Endothelial cell of umbilical vein (primary cell): ENCODE data around the gene SNX9. TPM values are rescaled to one million over a fixed set of nuclear protein-coding genes. Genes with fewer than 3 reads are reported as not detected.

Experiments used
- BruUV-seq: library from RNA; stranded (reverse); fragments of 400-500 nt; replicated peaks from 2 replicates; lab custom pipeline; 2021; lab: Mats Ljungman, UMichigan
- CTCF ChIA-PET: fragments of 300-600, 350-600 bp; sonication (Branson Sonifier 250); formaldehyde crosslinking; loops from one replicate; lab custom pipeline; 2021; ENCODE audit warnings: antibody characterized with exemption, inconsistent platforms; lab: Charles Lee
- POLR2A ChIA-PET: fragments of 300-600, 350-600 bp; sonication (Branson Sonifier 250); formaldehyde crosslinking; loops from one replicate; lab custom pipeline; 2021; ENCODE audit warnings: antibody characterized with exemption, inconsistent platforms; lab: Charles Lee
- DNase-seq: peaks from one replicate; pipeline ENCODE4 v3.0.0-alpha.2; 2011; ENCODE audit warnings: low read depth, low spot score
- FAIRE-seq: peaks from 2 replicates; lab custom pipeline; 2011; peaks lifted over from hg19 to GRCh38; lab: Jason Lieb, UNC
- H2AFZ ChIP-seq: 2 replicates; pipeline ENCODE4 v1.6.0; 2012; ENCODE audit warnings: low read depth, low read length, control low read depth, inconsistent platforms
- H3K27ac ChIP-seq: 2 replicates; pipeline ENCODE4 v1.5.1; 2011; ENCODE audit warnings: low read depth, mild to moderate bottlenecking, control low read depth, low read length, moderate library complexity; ENCODE audit not compliant: insufficient read depth
- H3K27me3 ChIP-seq, 2 experiments: 2 replicates each; pipeline versions ENCODE4 v1.6.0 to v1.6.1; 2011; ENCODE audit warnings: low read length in 2 of 2, mixed read lengths in 1 of 2; ENCODE audit not compliant: control insufficient read depth in 2 of 2, insufficient read depth in 2 of 2
- H3K36me3 ChIP-seq, 2 experiments: 2 replicates in 1 of 2; 3 replicates in 1 of 2; pipeline ENCODE4 v1.5.1; 2011; ENCODE audit warnings: low read length in 2 of 2, mild to moderate bottlenecking in 1 of 2, moderate library complexity in 1 of 2; ENCODE audit not compliant: control insufficient read depth in 2 of 2, insufficient read depth in 2 of 2; ENCODE audit errors: extremely low read depth in 1 of 2
- H3K4me1 ChIP-seq: 3 replicates; pipeline ENCODE4 v1.5.1; 2011; ENCODE audit warnings: mild to moderate bottlenecking, low read length; ENCODE audit not compliant: control insufficient read depth, insufficient read depth; ENCODE audit errors: extremely low read depth
- H3K4me2 ChIP-seq: 2 replicates; pipeline ENCODE4 v1.6.1; 2011; ENCODE audit warnings: low read length, control low read depth, mixed read lengths; ENCODE audit not compliant: insufficient read depth
- H3K4me3 ChIP-seq, 3 experiments: fragments of 200-600 bp in 1 of 3; sonication (generic), shearing (Covaris generic) in 1 of 3; replicated peaks in 1 of 3; 2 replicates each; pipeline ENCODE4 v1.5.1; 2011 to 2016; ENCODE audit warnings: control low read depth in 3 of 3, low read length in 3 of 3, mild to moderate bottlenecking in 2 of 3, inconsistent platforms in 1 of 3, low read depth in 1 of 3, moderate library complexity in 1 of 3; ENCODE audit not compliant: insufficient read depth in 1 of 3
- H3K79me2 ChIP-seq: 2 replicates; pipeline ENCODE4 v1.6.0; 2012; ENCODE audit warnings: low read length, inconsistent platforms; ENCODE audit not compliant: control insufficient read depth, insufficient read depth
- H3K9ac ChIP-seq: replicated peaks from 2 replicates; pipeline ENCODE3; 2011; ENCODE audit warnings: low read length, control low read depth; ENCODE audit not compliant: insufficient read depth; ENCODE audit errors: extremely low read depth
- H3K9me1 ChIP-seq: replicated peaks from 3 replicates; pipeline ENCODE4 v1.6.0; 2011; ENCODE audit warnings: mild to moderate bottlenecking, low read length; ENCODE audit not compliant: control insufficient read depth, insufficient read depth; ENCODE audit errors: extremely low read depth
- H3K9me3 ChIP-seq: replicated peaks from 2 replicates; pipeline ENCODE4 v1.5.1; 2012; ENCODE audit warnings: low read length, inconsistent platforms; ENCODE audit not compliant: control insufficient read depth, insufficient read depth
- H4K20me1 ChIP-seq: replicated peaks from 2 replicates; pipeline ENCODE3; 2011; ENCODE audit warnings: mild to moderate bottlenecking, low read length; ENCODE audit not compliant: control insufficient read depth, insufficient read depth; ENCODE audit errors: extremely low read depth
- CTCF ChIP-seq, 2 donors: IDR thresholded peaks; 1 replicate in 1 of 2; 2 replicates in 1 of 2; pipeline ENCODE4 v1.5.1; 2011; ENCODE audit warnings: low read length in 2 of 2, mild to moderate bottlenecking in 2 of 2, moderate library complexity in 2 of 2, control low read depth in 1 of 2, inconsistent platforms in 1 of 2, low read depth in 1 of 2; ENCODE audit not compliant: insufficient read depth in 1 of 2; ENCODE audit errors: extremely low read depth in 1 of 2
- FOS ChIP-seq: IDR thresholded peaks from 2 replicates; pipeline ENCODE4 v1.6.1; 2011; ENCODE audit warnings: mild to moderate bottlenecking, low read length, moderate library complexity, borderline replicate concordance; ENCODE audit not compliant: insufficient read depth
- GATA2 ChIP-seq: IDR thresholded peaks from 2 replicates; pipeline ENCODE4 v1.7.0; 2011; ENCODE audit warnings: low read depth, mild to moderate bottlenecking, moderate library complexity, mixed read lengths, low read length; ENCODE audit not compliant: insufficient read length, insufficient read depth
- JUN ChIP-seq: IDR thresholded peaks from 2 replicates; pipeline ENCODE4 v1.6.1; 2011; ENCODE audit warnings: borderline replicate concordance, low read depth; ENCODE audit not compliant: insufficient read length, insufficient read depth
- MAX ChIP-seq: IDR thresholded peaks from 2 replicates; pipeline ENCODE4 v1.6.1; 2011; ENCODE audit not compliant: insufficient read depth, insufficient read length
- MYC ChIP-seq: IDR thresholded peaks from one replicate; pipeline ENCODE4 v1.6.1; 2011; ENCODE audit warnings: mild to moderate bottlenecking, low read depth, low read length
- dilution Hi-C: fragments of 300-500 bp; cut with MboI; formaldehyde crosslinking; loops from one replicate; pipeline ENCODE4 v1.15.0; 2019; ENCODE audit warnings: low sequenced_read_pairs; ENCODE audit not compliant: extremely low pct_ligation_motif_present
- intact Hi-C: fragments of 100-400 bp; cut with micrococcal nuclease; formaldehyde crosslinking; loops from one replicate; pipeline ENCODE4 v1.10.0; 2022
- polyA plus RNA-seq, 4 experiments: library from polyadenylated mRNA; depleted of rRNA in 3 of 4; stranded (reverse) in 3 of 4; unstranded in 1 of 4; fragments of >200 nt; gene quantifications; 2 replicates each; pipeline versions ENCODE4 v1.2.1 to v1.2.3, GENCODE V29; 2011 to 2012; ENCODE audit warnings: missing spikeins in 1 of 4
- total RNA-seq: library from RNA; stranded (reverse); gene quantifications from 2 replicates; pipeline ENCODE4 v1.2.3, GENCODE V29; 2021

The SNX9 gene
- total and polyA plus RNA-seq, 2 donors (not counting 3 experiments of a cell fraction or from before 2014, with no cell fraction given) = 27.5 to 54.5 TPM

GRCh38 chr6:157905590-157906342, 82.7 kb downstream of the SNX9 start:
- no peak for FAIRE-seq
- Histone ChIP-seq H3K36me3 (peaks cover 19 to 23% of the 10 kb centered on the region in 2 experiments), H3K27ac (no peak overlapping the region)

More at GRCh38 chr6:157905590-157906342, 82.7 kb downstream of the SNX9 start:
- H3K9me3 ChIP-seq = no peaks in the 10 kb centered on the region
- dilution Hi-C loops (no loop called here), intact Hi-C loops (no loop called here)
- H2AFZ ChIP-seq = no peak overlapping the region
- no peak overlapping the region for H3K9ac ChIP-seq
- POLR2A ChIA-PET = no interaction called here
- peaks cover 2% of the 10 kb centered on the region for H4K20me1 ChIP-seq
- H3K4me1 ChIP-seq = no peaks in the 10 kb centered on the region
- TF ChIP-seq JUN = no peak
- TF ChIP-seq CTCF (IDR thresholded peaks at IDR 0.05; ENCODE audit: extremely low read depth in 1 of 2, insufficient read depth in 1 of 2, low read depth in 1 of 2, low read length in 2 of 2) = peak in 1 of 2 donors; percentile 19
- no peak for TF ChIP-seq GATA2
- no peak for TF ChIP-seq MAX
- no peak for TF ChIP-seq FOS
- no peak for TF ChIP-seq MYC
- DNase-seq = peak; percentile 33
- no peak overlapping the region for H3K4me2 ChIP-seq
- H3K4me3 ChIP-seq = no peak overlapping the region
- CTCF ChIA-PET = interaction anchor here (0.8 to 1.6 kb wide), 2 partner anchors 236 to 591 kb away, joined by 4 to 5 read pairs; no protein-coding TSS in a partner anchor
- H3K79me2 ChIP-seq = no peaks in the 10 kb centered on the region
- no peaks in the 10 kb centered on the region for H3K27me3 ChIP-seq
- no peaks in the 10 kb centered on the region for H3K9me1 ChIP-seq
- BruUV-seq = no TSS peak
